ENCODE data around the gene MRGPRX3. TPM values are rescaled to one million over a fixed set of nuclear protein-coding genes. Genes with fewer than 3 reads are reported as not detected.
A peak's percentile ranks its signal among the peaks of the same experiment; 100 is the strongest.
"Not testable (repeated sequence)": the region's sequence is repeated elsewhere in the genome, so short reads cannot be mapped to it uniquely, and the experiment has no call there.

Gene MRGPRX3
- total RNA-seq, 1 donor from 2014 or later = not detected

DNA sequence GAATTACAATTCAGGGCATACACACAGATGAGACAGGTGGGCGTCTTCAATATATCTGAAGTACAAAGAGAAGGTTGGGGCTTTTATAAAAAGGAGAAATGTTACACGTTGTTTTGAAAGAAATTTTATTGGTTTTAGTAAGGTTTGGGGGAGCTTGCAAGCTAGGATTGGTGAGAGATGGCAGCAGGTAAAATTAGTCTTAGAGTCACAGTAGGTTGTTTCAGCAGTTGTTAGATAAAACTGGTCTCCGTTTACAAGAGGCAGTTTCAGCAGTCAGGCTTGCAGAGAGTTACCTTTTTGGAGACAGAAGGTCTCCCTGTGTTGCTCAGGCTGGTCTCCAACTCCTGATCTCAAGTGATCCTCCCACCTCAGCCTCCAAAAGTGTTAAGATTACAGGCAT, 24.1 kb upstream of the MRGPRX3 start:
- TF ChIP-seq, protein P1, sequence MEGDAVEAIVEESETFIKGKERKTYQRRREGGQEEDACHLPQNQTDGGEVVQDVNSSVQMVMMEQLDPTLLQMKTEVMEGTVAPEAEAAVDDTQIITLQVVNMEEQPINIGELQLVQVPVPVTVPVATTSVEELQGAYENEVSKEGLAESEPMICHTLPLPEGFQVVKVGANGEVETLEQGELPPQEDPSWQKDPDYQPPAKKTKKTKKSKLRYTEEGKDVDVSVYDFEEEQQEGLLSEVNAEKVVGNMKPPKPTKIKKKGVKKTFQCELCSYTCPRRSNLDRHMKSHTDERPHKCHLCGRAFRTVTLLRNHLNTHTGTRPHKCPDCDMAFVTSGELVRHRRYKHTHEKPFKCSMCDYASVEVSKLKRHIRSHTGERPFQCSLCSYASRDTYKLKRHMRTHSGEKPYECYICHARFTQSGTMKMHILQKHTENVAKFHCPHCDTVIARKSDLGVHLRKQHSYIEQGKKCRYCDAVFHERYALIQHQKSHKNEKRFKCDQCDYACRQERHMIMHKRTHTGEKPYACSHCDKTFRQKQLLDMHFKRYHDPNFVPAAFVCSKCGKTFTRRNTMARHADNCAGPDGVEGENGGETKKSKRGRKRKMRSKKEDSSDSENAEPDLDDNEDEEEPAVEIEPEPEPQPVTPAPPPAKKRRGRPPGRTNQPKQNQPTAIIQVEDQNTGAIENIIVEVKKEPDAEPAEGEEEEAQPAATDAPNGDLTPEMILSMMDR (IDR thresholded peaks at IDR 0.05) = no peak
- no peak for DNase-seq (ENCODE audit: extremely low spot score, unreplicated experiment)
- Mint-ChIP-seq H3K4me1 (ENCODE audit: unreplicated experiment) (peaks cover 13% of the 10 kb centered on the region), H3K27ac (ENCODE audit: unreplicated experiment) (no peak overlapping the region), H3K4me3 (ENCODE audit: unreplicated experiment) (no peak overlapping the region), H3K27me3 (ENCODE audit: unreplicated experiment) (peaks cover 24% of the 10 kb centered on the region), H3K9me3 (ENCODE audit: unreplicated experiment) (no peaks in the 10 kb centered on the region), H3K36me3 (ENCODE audit: unreplicated experiment) (no peaks in the 10 kb centered on the region)

DNA sequence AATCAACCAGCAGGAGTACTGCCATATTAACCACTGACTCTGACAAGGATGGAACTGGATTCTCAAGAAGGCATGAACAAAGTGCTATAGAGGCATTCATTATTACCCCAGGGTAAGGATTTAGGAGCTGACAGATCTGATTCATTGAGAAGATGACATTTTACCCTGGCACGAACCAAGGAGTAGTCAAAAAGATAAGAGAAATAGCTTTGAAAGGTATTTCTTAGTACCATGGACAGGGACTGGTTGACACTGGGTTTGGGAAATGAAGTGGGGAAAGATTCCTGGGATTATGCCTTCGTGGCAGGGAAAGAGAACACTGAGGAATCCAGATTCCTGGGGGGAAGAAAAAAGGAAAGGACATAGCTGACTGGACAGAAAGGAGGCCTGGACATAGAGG, 21.4 kb upstream of the MRGPRX3 start:
- TF ChIP-seq, protein P1 (IDR thresholded peaks at IDR 0.05) = no peak
- H3K4me1 Mint-ChIP-seq (ENCODE audit: unreplicated experiment) = peaks cover 5% of the 10 kb centered on the region

DNA sequence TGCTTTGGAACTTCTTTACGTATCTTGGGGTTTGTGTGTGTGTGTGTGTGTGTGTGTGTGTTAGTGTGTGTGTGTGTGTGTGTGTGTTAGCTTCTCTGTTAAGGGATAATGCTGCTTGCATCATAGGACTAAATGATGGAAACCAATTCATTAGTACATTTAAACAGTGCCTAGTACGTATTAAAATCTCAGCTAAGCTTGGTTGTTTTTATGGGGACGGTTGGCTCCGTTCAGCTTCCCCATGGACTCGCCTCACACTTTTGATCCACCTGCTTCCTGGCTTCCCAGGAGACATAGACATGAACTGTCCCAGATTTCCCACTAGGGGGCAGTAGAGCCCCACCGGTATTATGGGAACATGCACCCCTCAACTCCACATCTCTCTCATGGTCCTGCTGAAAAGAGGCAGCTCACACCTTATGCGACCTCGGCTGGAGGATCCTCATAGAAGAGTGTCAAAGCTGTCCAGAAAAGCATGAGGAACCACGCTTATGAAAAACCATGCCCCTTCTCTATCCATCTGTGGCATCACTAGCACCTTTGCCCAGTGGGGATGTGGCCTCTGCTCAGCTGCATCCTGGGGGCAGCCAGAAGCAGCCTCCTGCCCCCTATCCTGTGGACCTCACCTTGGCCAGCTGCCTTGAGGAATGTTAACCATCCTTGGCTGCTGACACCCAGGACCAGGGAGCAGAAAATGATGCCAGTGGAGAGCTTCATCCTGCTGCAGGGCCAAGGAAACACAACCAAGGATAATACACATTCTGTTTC, 16.8 kb upstream of the MRGPRX3 start:
- H3K9me3 Mint-ChIP-seq (ENCODE audit: unreplicated experiment) = no peaks in the 10 kb centered on the region
- H3K4me1 Mint-ChIP-seq (ENCODE audit: unreplicated experiment) = no peaks in the 10 kb centered on the region
- peaks cover 65% of the 10 kb centered on the region for H3K27me3 Mint-ChIP-seq (ENCODE audit: unreplicated experiment)
- H3K4me3 Mint-ChIP-seq (ENCODE audit: unreplicated experiment) = no peak overlapping the region
- no peak overlapping the region for H3K27ac Mint-ChIP-seq (ENCODE audit: unreplicated experiment)
- DNase-seq (ENCODE audit: extremely low spot score, unreplicated experiment) = no peak
- H3K36me3 Mint-ChIP-seq (ENCODE audit: unreplicated experiment) = no peaks in the 10 kb centered on the region
- TF ChIP-seq, protein P1 (IDR thresholded peaks at IDR 0.05) = peak; percentile 89

More for the DNA sequence above, 21.4 kb upstream of the MRGPRX3 start:
- Mint-ChIP-seq H3K27me3 (ENCODE audit: unreplicated experiment) (peaks cover 47% of the 10 kb centered on the region), H3K4me3 (ENCODE audit: unreplicated experiment) (no peak overlapping the region), H3K9me3 (ENCODE audit: unreplicated experiment) (no peaks in the 10 kb centered on the region), H3K36me3 (ENCODE audit: unreplicated experiment) (no peaks in the 10 kb centered on the region), H3K27ac (ENCODE audit: unreplicated experiment) (no peak overlapping the region)
- no peak for DNase-seq (ENCODE audit: extremely low spot score, unreplicated experiment)

DNA sequence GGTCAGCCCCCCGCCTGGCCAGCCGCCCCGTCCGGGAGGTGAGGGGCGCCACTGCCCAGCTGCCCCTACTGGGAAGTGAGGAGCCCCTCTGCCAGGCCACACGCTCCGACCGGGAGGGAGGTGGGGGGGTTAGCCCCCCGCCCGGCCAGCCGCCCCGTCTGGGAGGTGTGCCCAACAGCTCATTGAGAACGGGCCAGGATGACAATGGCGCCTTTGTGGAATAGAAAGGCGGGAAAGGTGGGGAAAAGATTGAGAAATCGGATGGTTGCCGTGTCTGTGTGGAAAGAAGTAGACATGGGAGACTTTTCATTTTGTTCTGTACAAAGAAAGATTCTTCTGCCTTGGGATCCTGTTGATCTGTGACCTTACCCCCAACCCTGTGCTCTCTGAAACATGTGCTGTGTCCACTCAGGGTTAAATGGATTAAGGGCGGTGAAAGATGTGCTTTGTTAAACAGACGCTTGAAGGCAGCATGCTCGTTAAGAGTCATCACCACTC, 11.0 kb upstream of the MRGPRX3 start:
- not testable (repeated sequence) for DNase-seq (ENCODE audit: extremely low spot score, unreplicated experiment); H3K9me3 Mint-ChIP-seq (ENCODE audit: unreplicated experiment); H3K4me1 Mint-ChIP-seq (ENCODE audit: unreplicated experiment); H3K4me3 Mint-ChIP-seq (ENCODE audit: unreplicated experiment); H3K27ac Mint-ChIP-seq (ENCODE audit: unreplicated experiment); H3K36me3 Mint-ChIP-seq (ENCODE audit: unreplicated experiment)
- peaks cover 37% of the 10 kb centered on the region for H3K27me3 Mint-ChIP-seq (ENCODE audit: unreplicated experiment)

DNA sequence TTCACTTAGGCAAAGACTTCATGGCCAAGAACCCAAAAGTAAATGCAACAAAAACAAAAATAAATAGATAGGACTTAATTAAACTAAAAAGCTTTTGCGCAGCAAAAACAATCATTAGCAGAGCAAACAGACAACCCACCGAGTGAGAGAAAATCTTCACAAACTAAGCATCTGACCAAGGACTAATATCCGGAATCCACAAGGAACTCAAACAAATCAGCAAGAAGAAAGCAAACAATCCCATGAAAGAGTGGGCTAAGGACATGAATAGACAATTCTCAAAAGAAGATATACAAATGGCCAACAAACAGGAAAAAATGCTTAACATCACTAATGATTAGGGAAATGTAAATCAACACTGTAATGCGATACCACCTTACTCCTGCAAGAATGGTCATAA, 1.3 kb upstream of the MRGPRX3 start:
- not testable (repeated sequence) for H3K4me3 Mint-ChIP-seq (ENCODE audit: unreplicated experiment); H3K9me3 Mint-ChIP-seq (ENCODE audit: unreplicated experiment); H3K27ac Mint-ChIP-seq (ENCODE audit: unreplicated experiment); H3K4me1 Mint-ChIP-seq (ENCODE audit: unreplicated experiment); H3K36me3 Mint-ChIP-seq (ENCODE audit: unreplicated experiment); DNase-seq (ENCODE audit: extremely low spot score, unreplicated experiment)
- H3K27me3 Mint-ChIP-seq (ENCODE audit: unreplicated experiment) = peaks cover 47% of the 10 kb centered on the region

DNA sequence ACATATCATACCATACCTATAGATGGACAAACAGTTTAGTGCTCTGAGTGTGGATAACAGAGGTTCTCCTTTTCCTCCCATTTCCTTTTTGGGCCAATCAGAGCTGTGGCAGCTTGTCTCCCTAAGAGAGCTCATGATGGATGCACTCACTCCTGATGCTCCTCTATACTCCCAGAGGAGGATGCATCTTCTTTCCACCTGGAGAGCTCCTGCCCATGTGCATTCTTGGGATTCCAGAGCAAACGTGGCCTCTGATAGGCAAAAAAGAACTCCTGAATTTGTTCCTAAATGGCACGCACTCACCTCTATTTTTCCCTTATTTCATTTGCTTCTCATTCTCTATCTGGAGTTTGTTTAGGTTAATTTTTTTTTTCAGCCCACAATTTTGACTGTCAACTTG, 2.9 kb downstream of the MRGPRX3 start:
- no peak for DNase-seq (ENCODE audit: extremely low spot score, unreplicated experiment)
- Mint-ChIP-seq H3K9me3 (ENCODE audit: unreplicated experiment) (no peaks in the 10 kb centered on the region), H3K27me3 (ENCODE audit: unreplicated experiment) (peaks cover 45% of the 10 kb centered on the region), H3K27ac (ENCODE audit: unreplicated experiment) (no peak overlapping the region), H3K4me3 (ENCODE audit: unreplicated experiment) (no peak overlapping the region), H3K4me1 (ENCODE audit: unreplicated experiment) (no peaks in the 10 kb centered on the region), H3K36me3 (ENCODE audit: unreplicated experiment) (no peaks in the 10 kb centered on the region)
- TF ChIP-seq, protein P1 (IDR thresholded peaks at IDR 0.05) = no peak
